GM12864 (cell line): Measurements from ENCODE around the gene NYAP2.

Experiments used
- DNase-seq: peaks from one replicate; pipeline ENCODE4 v3.0.0-alpha.2; 2011; ENCODE audit warnings: low read depth
- H3K4me3 ChIP-seq: 2 replicates; pipeline ENCODE4 v1.5.1; 2011; ENCODE audit warnings: mild to moderate bottlenecking, low read depth, low read length, control low read depth
- TF ChIP-seq, protein P1 (sequence below): IDR thresholded peaks from 2 replicates; pipeline ENCODE4 v1.5.1; 2011; ENCODE audit warnings: low read depth, mild to moderate bottlenecking, moderate library complexity, low read length, control low read depth, inconsistent platforms; ENCODE audit errors: missing control alignments

The NYAP2 gene

DNA sequence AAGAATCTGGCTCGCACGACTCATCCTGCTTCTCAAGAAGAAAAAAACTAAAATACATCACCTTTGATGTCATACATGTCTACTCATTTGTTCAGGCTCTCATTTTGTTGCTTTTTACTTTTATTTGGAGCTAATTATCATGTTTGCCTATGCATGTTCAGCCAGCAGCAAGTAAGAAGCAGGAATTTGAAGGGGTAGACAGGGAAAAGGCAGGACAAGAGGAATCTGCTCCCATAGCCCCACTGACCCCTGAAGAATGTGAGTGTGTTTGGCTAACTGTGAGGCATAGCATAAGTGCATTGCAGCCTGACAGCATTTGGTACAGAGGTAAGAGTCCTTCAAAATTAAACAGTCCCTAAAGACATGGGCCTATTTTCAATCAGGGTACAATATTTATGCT lies 72.7 kb downstream of the NYAP2 start:
- TF ChIP-seq, protein P1, sequence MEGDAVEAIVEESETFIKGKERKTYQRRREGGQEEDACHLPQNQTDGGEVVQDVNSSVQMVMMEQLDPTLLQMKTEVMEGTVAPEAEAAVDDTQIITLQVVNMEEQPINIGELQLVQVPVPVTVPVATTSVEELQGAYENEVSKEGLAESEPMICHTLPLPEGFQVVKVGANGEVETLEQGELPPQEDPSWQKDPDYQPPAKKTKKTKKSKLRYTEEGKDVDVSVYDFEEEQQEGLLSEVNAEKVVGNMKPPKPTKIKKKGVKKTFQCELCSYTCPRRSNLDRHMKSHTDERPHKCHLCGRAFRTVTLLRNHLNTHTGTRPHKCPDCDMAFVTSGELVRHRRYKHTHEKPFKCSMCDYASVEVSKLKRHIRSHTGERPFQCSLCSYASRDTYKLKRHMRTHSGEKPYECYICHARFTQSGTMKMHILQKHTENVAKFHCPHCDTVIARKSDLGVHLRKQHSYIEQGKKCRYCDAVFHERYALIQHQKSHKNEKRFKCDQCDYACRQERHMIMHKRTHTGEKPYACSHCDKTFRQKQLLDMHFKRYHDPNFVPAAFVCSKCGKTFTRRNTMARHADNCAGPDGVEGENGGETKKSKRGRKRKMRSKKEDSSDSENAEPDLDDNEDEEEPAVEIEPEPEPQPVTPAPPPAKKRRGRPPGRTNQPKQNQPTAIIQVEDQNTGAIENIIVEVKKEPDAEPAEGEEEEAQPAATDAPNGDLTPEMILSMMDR: no peak
- DNase-seq: no peak
- no peak overlapping the region for H3K4me3 ChIP-seq

DNA sequence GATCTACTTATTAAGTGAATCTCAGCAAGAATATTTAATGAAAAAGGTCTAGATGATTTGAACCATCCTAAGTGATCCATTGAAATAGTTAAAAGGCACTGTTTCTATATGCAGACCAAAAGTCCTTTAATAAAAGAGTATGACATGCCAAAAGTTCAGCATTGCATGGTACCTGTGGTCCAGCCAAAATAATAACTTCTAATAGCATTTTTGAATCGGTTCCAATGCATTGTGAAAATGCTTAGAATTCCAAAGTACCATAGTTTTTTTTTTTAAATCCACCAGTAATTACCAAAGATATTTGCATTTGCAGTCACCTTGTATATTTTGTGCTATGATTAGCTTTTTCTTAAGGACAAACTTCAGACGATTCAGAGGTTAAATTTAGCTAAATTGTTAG lies 79.9 kb downstream of the NYAP2 start:
- TF ChIP-seq, protein P1: no peak
- DNase-seq: no peak
- no peak overlapping the region for H3K4me3 ChIP-seq

DNA sequence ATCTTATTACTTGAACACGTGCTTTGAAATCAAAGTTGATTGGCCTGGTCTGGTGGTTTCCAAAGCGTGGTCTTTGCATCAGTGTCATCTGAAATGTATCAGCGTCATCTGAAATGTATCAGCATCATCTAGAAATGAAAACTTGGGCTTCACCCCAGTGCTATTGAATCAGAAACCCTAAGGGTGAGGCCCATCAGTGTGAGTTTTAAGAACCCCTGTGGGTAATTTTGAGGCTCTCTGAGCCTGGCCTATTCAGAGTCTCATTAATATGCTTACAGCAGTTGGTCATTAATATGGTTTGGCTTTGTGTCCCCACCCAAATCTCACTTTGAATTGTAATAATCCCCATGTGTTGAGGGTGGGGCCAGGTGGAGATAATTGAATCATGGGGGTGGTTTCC lies 85.2 kb downstream of the NYAP2 start:
- no peak overlapping the region for H3K4me3 ChIP-seq
- DNase-seq: no peak
- TF ChIP-seq, protein P1: no peak

- no peak for DNase-seq
- no peak overlapping the region for H3K4me3 ChIP-seq
- TF ChIP-seq, protein P1: no peak
Observed at GRCh38 chr2:225486236-225486635, 86.7 kb downstream of the NYAP2 start.

- no peak for DNase-seq
- no peak overlapping the region for H3K4me3 ChIP-seq
- TF ChIP-seq, protein P1: no peak
Observed at GRCh38 chr2:225487878-225488416, 88.4 kb downstream of the NYAP2 start.

GRCh38 chr2:225488743-225489142 lies 89.2 kb downstream of the NYAP2 start:
- peak; percentile 1 for DNase-seq
- no peak overlapping the region for H3K4me3 ChIP-seq
- TF ChIP-seq, protein P1: no peak

DNA sequence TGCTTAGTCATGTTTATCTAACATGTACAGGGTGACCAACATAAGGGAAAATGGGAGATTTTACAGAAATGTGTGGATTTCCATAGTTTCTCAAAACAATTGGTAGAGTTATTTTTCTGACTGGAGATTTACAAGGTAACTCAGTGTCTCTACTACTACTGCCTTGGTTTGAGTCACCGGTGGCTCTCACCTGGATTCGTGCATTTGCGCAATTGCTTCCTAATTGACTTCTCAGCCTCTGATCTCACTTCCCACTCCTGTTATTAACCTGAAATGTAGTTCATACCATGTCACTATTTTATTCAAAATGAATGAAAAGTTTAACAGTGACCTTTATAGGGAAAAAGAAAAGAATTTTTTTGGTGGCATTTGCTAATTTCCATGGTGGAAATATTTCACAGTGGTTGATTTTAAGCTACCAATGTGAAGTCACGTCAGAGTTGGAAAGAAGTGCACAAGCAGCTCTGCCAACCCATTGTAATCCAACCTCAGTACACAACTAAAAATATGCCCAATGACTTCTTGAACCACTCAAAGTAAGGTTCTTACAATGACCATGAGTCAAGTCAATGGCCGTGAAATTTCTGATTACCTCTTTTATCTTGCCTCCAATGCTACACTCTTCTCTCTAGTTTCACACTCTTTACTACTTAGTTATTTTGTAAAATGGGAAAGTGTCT lies 94.0 kb downstream of the NYAP2 start:
- H3K4me3 ChIP-seq: no peak overlapping the region
- TF ChIP-seq, protein P1: no peak
- DNase-seq: no peak
